GM18502 (cell line): ENCODE results near the gene MYO1H.
A peak's percentile ranks its signal among the peaks of the same experiment; 100 is the strongest.
"Not testable (repeated sequence)": the region's sequence is repeated elsewhere in the genome, so short reads cannot be mapped to it uniquely, and the experiment has no call there.

Experiments used
- ATAC-seq: cut with Tn5 transposase; IDR thresholded peaks from one replicate; pipeline ENCODE4 v1.9.1; 2021; ENCODE audit warnings: mild to moderate bottlenecking; ENCODE audit not compliant: unreplicated experiment, poor library complexity

MYO1H gene

DNA sequence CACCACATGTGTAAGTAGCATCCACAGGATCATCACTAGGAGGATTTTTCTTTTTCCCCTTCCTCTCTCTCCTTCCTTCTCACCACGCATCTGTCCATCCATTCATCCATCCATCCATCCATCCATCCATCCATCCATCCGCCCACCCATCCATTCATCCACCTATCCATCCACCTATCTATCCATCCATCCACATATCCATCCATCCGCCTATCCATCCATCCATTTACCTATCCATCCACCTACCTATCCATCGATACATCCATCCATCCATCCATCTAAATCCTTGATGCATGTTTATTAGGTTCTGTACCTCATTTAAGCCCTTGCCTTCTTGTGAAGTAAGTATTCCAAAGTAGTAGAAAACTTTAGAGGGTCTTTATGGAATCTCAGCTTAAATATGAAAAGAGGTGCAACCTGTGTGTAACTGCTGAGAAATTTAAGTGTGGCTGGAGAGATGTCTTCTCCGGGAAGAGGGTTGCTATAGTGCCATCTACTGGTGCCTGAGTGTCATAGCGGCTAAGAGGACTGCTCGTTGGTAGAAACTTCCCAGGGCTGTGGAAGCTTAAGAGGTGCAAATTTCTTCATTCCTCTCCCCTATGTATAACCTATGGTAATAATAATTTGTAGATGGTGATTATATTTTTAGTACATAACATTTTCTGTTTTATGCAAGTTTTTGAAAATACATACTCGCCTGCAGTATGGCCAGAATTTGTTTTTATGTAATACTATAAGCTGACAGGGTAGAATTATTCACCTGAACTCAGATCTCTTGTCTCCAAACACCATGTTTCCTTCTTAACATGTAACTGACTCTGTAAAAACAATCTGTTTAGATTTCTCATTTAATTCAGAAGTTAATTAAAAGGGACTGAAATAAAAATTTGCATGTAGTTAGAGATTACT, 46.0 kb downstream of the MYO1H start:
- no peak for ATAC-seq

GRCh38 chr12:109394891-109395290, 47.2 kb downstream of the MYO1H start:
- no peak for ATAC-seq

DNA sequence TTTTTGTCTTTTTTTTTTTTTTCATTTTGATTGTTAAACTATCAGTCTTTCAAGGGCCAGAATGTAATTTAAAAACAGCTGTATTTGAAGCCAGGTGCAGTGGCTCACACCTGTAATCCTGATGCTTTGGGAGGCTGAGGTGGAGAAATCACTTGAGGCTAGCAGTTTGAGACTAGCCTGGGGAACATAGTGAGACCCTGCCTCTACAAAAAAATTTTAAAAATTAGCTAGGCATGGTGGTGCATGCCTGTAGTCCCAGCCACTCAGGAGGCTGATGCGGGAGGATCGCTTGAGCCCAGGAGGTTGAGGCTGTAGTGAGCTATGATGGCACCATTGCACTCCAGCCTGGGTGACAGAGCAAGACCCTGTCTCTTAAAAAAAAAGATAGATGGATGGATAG, 57.1 kb downstream of the MYO1H start:
- not testable (repeated sequence) for ATAC-seq

DNA sequence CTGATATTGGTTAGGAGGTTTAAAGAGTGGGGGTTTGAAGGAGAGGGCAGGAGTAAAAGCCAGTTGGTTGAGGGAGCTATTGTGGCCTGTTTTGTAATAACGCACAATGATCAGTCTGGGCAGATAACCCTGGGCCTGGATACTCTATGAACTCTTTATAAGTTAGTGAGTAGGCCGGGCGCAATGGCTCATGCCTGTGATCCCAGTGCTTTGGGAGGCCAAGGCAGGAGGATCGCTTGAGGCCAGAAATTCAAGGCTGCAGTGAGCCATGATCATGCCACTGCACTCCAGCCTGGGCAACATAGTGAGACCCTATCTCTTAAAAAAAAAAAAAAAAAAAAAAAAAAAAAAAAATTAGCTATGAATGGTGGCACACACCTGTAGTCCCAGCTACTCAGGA, 58.4 kb downstream of the MYO1H start:
- not testable (repeated sequence) for ATAC-seq

- ATAC-seq = no peak
These were observed 71.3 kb downstream of the MYO1H start for GRCh38 chr12:109418848-109419480.

DNA sequence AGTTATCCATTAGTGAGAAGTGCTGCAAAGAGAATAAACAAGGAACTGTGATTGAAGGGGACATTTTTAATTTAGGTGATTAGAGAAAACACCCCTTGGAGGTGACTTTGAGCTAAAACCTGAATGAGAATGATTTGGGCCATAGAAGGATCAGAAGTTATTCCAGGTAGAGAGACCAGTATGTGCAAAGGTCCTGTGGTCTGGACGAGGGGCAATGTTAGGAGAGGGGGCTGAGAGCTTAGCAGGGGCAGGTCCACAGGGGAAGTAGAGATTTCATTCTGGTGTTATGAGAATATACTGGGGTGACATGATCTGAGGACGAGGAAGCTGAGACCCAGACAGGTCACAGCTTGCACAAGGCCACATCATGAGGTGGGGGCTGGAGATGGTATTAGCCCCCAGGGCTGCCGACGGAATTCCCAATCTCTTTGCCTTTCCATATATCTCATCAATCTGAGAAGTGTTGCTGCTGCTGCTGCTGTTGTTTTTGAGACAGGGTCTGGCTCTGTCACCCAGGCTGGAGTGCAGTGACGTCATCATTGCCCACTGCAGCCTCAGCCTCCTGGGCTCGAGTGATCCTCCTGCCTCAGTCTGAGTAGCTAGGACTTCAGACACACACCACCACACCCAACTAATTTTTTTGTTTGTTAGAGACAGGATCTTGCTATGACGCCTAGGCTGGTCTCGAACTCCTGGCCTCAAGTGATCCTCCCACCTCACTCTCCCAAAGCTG, 73.8 kb downstream of the MYO1H start:
- ATAC-seq = no peak

- ATAC-seq = no peak
These were observed 74.6 kb downstream of the MYO1H start for GRCh38 chr12:109422251-109422650.

- no peak for ATAC-seq
These were observed 75.7 kb downstream of the MYO1H start for GRCh38 chr12:109423392-109423791.

- ATAC-seq = peak; percentile 68
These were observed 80.4 kb downstream of the MYO1H start for GRCh38 chr12:109428037-109428629.

- ATAC-seq = not testable (repeated sequence)
These were observed 81.1 kb downstream of the MYO1H start for GRCh38 chr12:109428804-109429203.

GRCh38 chr12:109430244-109430643, 82.5 kb downstream of the MYO1H start:
- ATAC-seq = no peak

GRCh38 chr12:109432431-109432830, 84.7 kb downstream of the MYO1H start:
- no peak for ATAC-seq

DNA sequence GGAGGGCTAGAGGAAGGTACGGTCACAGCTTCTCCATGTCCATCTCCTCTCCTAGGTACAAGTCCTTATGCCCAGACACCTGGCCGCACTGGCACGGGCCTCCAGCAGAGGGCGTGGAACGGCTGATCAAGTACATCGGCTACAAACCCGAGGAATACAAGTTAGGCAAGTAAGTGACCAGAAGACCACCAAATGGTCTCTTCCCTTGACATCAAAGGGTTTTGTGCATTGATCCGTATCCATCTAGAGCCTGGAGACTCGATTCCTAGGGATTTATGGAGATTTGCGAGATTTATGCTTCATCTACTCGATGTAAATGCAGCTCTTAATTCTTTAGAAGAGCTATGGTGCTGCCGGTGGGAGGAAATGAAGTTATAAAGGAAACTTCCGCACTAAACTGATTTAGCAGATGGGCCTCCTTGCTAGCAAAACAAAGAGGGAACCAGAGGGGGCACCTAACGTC, 85.2 kb downstream of the MYO1H start:
- no peak for ATAC-seq

DNA sequence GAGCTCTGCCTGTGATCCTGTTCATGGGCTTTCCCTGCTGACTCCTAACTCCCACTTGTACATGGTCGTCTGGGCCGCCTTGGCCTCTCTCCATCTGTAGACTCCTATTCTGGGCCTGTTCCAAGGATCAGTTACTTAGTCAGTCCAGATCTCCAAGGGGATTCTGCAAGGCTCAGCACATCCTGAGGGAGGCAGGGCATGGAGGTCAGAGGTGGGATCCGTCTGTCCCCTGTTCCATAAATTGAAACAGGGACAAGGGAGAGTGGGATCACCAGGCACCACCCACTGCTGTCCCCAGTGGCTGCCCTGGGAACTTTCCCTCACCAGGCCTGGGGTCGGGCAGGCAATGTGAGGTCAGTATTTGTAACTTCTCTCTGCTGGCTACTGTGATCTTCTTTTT, 85.9 kb downstream of the MYO1H start:
- ATAC-seq = no peak

DNA sequence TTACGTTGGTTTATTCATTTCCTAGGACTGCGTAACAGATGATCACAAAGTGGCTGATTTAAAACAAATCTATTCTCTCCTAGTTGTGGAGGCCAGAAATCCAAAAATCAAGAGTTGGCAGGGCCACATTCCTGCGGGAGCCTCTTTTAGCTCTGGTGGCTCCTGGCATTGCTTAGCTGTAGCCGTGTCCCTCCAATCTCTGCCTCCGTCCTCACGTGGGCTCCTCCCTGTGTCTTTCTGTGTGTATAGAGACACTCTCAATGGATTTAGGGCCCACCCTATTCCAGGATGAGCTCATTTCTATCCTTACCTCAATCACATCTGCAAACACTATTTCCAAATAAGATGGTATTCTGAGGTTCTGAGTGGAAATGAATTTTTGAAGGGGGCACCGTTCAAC, 86.9 kb downstream of the MYO1H start:
- ATAC-seq = no peak

GRCh38 chr12:109435428-109436187, 87.9 kb downstream of the MYO1H start:
- no peak for ATAC-seq

DNA sequence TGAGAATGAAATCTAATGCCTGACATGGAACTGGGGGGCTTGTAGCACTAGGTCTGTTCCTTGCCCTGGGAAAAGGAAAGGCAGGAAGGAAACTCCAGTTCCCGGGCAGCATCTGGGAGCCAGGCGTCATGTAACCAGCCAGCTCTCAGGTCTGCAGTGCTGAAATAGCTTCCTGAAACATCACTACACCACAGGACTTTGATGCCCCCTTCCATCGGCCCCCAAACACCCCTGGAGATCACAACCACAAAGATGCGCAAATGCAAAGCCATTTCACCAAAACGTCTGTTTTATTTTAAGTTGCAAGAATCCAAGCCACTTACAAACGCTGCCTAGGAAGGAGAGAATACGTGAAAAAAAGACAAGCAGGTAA, 88.5 kb downstream of the MYO1H start:
- no peak for ATAC-seq

GRCh38 chr12:109439181-109439580, 91.5 kb downstream of the MYO1H start:
- ATAC-seq = no peak

DNA sequence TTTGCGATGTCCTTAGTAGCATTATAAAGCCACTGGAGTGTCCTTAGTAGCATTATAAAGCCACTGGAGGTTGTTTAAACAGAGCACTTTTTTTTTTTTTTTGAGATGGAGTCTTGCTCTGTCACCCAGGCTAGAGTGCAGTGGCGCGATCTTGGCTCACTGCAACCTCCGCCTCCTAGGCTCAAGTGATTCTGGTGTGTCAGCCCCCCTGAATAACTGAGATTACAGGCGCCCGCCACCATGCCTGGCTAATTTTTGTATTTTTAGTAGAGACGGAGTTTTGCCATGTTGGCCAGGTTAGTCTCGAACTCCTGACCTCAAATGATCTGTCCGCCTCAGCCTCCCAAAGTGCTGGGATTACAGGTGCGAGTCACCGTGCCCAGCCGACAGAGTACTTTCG, 92.3 kb downstream of the MYO1H start:
- ATAC-seq = not testable (repeated sequence)
